HG03064 (cell line): ENCODE measurements around the gene ACAD9.
"Not testable (repeated sequence)": the region's sequence is repeated elsewhere in the genome, so short reads cannot be mapped to it uniquely, and the experiment has no call there.

Experiments
- ATAC-seq: cut with Tn5 transposase; IDR thresholded peaks from one replicate; pipeline ENCODE4 v1.9.1; 2021; ENCODE audit warnings: low read depth; ENCODE audit not compliant: unreplicated experiment

The ACAD9 gene

DNA sequence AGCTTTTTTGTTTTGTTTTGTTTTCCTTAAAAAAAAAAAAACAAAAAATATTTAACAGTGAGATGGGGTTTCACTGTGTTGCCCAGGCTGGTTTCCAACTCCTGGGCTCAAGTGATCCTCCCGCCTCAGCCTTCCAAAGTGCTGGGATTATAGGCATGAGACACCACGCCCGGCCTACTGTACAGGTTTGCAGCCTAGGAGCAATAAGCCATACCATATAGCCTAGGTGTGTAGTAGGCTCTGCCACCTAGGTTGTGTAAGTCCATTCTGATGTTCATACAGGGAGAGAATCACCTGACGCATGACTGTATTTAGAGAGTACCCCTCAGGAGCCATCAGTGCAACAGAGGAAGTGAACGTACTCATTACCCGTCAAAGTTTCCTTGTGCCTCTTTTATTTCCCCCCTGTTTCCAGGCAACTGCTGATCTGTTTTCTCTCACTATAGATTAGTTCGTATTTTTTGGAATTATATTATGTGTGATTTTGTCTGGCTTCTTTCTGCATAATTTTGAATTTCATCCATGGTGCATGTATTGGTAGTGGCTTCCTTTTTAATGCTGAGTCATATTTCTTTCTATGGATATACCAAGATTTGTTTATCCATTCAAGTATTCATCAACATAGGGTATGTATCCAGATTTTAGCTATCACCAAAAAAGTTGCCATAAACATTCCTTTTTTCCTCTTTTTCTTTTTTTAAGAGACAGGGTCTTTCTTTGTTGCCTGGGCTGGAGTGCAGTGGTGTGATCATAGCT is 9.9 kb downstream of the ACAD9 start:
- ATAC-seq, result no peak

DNA sequence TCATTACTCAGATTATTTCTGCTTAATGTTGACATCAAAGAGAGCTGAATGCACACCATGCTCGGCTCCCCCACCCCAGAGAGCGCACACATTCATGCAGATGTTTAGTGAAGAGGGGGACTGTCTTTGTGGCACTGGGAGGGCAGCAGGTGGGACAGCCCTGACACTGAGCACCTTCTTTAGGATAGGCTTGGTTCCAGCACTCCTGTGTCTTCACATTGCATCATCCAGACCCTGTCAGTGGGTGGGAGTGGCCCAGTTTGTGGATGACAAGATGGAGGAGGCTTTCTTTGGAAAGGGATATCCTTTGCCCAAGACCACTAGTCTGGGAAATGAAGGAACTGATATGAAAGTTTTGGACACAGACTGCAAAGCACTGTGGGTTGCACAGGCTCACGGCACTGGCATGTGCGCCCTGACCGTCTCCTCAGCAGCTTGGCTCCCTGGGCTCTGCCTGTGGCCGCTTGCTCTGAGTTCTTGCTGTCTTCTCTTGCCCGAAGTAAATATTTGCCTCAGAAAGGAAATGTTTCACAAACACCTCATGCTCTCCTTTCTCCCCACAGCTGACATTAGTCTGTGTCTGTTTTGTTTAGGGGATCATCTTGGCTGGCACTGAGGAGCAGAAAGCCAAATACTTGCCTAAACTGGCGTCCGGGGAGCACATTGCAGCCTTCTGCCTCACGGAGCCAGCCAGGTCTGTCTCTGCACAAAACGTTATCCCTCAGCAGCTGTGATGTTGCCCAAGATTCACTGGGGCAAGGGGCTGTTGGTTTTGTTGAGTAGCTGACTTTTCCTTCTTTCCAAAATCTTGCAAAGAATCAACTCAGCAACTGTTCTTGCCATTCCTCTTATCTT is 16.6 kb downstream of the ACAD9 start:
- no peak for ATAC-seq

DNA sequence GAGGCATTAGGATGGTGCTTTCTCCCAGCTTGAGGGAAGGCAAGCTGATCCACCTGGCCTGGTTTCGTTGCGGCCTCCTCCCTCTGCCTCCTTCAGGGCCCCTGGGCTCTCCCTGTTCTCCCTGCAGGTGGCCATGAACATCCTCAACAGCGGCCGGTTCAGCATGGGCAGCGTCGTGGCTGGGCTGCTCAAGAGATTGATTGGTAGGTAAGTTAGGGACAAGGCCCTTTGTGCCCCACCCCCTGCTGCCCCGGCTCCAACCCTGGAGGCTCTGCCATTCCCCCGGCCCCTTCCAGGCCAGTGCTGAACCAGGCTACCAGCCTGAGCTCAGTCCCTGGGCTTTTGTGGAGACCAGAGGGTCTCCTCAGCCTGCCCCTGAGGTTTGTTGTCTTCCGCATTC is 23.0 kb downstream of the ACAD9 start:
- ATAC-seq, result no peak

DNA sequence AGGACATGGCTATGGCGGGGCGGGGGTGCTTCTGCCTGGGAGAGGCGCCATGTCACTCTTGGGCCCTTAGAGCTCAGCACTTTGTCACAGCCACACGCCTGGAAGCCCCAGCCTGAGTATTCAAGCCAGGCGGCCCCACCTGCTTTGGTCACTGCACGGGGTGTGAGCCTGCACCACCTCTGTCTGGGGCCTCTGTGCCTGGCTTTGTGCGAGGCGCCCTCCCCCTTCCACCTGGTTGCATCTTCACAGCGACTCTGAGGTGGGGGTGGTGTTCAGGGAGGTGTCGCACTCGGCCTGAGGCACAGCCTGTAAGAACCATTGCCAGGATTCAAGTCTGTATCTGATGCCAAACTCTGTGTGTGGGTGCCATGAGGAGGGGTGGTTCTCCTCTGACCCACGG is 24.1 kb downstream of the ACAD9 start:
- no peak for ATAC-seq

DNA sequence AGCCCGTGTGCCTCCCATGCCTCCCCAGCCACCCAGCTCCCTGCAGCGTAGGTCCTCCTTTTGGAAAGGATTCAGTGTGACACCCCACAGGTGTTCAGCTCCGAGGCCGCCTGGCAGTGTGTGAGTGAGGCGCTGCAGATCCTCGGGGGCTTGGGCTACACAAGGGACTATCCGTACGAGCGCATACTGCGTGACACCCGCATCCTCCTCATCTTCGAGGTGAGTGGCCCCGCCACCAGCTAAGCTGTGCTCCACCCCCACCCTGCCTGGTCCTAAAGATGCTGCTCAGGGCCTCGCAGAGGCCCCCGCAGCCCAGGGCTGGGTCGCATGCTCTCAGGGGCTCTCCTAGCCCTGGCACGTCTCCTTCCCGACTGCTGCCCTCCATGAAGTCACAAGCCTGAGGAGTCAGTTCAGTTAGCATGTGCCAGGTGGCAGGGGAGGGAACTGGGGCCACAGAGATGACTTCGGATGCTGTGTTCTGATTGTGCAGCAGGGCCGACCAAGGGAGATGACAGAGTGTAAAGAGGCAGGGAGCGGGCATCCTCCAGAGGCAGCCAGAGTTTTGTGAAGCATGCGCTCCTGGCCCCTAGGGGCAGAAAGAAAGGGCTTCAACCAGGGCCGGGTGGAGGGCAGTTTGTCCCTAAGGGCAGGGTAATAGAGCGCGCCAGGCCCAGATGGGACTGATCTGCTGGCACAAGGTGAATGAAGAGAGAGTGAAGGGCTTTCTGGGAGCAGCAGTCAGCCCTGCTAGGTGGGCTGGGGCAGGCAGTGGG is 26.8 kb downstream of the ACAD9 start:
- ATAC-seq, result no peak

DNA sequence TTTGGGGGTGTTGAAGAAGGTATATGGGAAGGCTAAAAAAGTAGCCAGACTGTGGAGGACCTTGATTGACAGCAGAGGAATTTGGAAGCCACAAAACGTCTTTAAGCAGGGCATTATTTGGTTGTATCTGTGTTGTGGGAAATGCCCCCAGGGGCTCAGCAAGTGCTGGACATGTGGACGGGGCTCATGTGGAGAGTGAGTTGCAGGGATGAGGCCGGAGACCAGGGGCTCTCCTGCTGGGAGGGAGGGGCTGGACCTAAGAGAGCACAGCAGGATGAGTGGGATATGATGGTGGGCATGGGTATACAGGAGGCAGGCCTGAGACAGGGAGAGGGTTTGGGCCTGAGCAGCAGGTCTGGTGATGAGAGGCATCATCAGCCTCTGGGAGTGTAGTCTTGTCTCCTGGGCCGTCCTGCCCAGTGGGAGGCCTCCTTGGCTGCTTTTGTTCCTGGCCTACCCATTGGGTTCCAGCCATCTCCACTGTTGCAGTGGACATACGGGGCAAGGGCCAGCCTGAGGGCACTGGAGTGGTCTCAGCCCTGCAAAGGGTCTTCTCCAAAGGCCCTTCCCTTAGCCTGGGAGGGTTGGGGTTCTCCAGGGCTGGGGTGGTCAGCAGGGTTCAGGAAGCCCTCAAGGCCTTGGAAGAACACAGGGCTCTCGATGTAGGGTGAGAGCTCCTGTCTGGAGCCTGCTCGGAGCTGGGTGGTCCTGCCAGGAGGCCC is 27.5 kb downstream of the ACAD9 start:
- ATAC-seq, result no peak

DNA sequence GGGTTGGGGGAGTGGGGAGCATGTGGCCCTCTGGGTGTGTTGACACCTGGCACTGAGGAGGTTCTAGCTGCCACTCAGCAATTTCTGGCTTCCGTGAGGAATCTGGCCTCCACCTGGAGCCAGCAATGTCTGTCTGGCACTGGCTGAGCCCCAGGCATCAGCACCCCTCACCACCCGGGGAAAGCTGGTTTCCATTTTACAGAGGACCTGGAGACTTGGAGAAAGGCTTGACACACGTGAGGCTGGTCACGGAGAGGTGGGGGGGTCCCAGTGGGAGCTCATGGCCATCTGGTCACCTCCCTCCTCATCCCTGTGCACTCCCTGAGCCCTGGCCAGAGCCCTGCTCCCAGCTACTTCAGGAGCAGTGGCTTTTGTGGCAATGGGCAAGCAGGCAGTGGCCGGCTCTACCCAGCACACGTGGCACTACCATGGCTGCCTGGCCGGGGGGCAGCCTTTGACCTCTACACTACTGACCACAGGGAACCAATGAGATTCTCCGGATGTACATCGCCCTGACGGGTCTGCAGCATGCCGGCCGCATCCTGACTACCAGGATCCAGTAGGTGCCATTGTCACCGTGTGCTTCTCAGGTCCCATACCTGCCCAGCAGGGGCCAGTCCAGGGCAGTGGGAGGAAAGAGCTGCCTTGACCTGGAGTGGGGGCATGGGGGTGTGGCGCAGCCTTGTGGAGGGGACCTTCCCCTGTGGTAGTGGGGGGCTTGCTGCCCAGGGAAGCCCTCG is 28.5 kb downstream of the ACAD9 start:
- no peak for ATAC-seq

DNA sequence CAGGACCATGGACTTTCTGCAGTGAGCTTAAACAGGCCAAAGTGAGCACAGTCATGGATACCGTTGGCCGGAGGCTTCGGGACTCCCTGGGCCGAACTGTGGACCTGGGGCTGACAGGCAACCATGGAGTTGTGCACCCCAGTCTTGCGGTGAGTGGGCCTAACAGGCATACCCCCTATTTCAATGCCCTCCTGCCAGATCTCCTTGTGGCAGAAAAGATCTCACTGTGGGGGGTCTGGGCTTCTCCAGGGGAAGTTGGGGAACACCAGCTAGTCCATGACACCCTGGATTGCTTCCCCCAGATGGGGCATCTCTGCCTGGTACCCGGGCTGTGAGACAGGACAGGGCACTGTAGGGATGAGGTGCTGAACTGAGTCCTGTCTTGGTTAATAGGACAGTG is 29.5 kb downstream of the ACAD9 start:
- ATAC-seq, result no peak

DNA sequence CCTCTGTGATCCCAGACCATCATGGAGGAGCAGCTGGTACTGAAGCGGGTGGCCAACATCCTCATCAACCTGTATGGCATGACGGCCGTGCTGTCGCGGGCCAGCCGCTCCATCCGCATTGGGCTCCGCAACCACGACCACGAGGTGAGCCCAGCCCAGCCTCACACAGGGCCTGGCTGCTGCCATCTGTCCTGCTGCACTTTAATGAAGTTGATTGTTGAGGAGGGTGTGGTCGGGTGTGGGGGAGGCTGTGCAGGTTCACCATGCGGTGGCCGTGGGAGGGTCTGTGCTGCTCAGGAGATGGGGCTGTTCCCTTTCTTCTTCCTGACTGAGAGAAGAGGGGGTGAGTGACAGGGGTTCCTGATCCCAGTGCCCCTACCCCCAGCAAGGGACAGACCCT is 30.6 kb downstream of the ACAD9 start:
- ATAC-seq, result no peak

DNA sequence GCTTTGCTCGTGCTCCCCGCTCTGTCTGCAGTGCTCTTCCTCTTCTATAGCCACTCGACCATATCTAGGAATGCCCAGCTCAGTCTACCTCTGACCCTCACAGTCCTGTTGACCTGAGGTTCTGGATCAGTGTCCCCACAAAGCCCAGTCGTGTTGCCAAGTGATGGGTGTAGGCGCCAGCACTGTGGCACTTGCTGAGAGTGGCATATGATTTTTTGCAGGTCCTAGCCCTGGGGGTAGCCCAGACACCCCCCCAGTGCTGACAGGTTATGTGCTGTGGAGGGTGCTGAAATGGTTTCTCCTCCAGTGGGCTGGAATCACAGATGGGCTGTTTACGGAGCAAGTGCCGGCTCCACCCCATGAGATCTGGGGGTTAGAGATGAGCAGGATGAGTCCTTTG is 32.5 kb downstream of the ACAD9 start:
- ATAC-seq, result no peak

DNA sequence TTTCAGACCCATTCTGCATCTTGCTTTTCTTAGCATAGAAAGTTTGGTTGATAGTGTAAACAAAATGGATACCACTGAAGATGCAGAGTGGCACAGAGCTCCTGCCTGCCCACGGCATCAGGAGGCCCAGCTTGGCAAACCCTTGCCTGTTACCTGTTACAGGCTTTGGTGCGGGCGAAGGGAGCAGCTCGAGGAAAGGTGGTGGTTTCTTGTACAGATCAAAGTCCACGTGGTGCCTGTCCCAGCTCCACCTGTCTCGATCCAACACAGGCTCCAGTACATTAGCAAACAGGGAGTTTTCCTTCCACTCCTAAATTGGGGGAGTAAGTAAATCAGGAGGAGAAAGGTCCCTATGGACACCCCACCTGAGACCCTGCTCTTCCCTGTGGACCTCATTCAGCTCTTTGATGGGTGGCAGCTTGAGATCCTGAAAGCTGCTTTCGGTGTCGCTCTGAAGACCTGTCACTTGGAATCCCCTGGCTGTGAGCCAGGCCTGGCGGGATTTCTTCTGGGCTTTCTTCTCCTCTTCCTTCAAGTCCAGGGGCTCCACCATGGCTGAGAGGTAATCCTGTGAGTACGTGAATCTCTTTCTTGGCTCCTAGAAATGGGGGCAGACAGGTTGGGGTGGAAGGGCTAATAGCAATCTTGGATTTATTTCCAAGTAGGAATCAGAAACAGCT is 35.7 kb downstream of the ACAD9 start:
- no peak for ATAC-seq

DNA sequence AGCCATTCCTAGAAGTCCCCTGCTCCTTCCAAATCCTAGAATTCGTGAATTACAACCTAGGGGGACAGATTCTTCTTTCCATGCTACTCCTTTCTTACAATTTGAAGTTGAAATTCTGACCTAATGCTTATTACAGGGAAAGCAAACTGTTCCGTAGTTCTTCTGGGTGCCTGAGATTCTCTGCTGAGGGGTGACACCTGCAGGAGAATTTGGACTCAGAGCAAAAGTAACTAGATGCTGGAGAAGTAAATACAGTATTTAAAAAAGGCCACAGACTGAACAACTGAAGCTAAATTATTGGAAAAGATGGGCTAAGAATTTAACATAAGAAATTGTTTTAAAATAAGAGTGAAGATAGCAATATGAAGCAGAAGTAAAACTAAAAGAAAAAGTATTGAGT is 37.9 kb downstream of the ACAD9 start:
- ATAC-seq, result no peak

DNA sequence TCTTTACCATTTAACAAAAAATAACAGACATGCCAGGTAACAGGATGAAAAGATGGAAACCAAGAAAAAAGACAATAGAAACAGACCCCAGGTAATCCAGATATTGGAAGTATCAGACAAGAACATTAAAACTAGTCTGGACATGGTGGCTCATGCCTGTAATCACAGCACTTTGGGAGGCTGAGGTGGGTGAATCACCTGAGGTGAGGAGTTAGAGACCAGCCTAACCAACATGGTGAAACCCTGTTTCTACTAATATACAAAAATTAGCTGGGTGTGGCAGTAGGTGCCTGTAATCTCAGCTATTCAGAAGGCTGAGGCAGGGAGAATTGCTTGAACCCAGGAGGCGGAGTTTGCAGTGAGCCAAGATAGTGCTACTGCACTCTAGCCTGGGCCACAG is 40.6 kb downstream of the ACAD9 start:
- no peak for ATAC-seq

DNA sequence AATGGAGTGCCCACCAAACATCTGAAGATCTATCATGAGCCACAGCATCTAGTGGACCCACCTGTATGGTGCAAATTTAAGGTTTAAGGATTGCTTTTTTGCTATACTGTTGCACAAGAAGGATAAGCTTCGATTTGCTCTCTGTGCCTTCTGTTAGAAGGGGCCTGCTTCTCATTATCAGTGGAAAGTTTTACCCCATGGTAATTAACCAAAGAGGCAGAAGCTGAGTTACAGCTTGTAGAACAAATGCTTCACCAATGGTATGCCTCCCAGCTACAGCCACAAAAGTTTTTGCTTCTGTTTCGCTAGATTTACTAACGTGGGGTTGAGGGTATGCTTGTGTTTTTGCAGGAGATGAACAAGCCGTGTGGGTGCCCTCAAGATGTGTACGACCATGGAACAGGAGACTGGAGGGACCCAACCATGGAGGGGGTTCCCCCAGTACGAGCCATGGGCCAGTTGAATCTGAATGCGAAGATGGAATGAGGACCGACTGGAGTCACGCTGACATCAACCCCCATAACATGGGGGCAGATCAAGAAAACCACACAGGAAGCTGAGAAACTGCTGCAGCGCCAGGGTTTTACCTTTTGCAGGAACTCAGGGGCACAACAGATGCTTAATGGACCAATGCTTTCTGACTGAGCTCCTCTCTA is 43.5 kb downstream of the ACAD9 start:
- ATAC-seq, result no peak

DNA sequence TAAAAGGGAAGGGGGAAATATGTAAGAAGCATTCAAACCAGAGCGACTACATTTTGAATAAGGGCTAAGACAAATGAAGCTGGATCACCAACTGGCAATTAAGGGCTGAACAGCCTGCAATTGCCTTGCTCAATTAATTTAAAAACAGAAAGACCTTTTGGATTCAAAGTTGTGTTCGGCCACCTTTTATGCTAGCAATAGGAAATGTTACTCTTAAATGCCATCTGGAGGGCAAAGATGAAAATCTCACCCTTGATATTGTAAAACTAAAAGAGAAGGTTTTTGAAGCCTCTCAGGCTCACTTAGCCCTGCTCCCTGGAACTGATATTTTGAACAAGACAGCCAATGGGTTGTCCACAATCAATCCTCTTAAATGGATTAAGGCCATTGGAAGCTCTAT is 44.2 kb downstream of the ACAD9 start:
- ATAC-seq, result no peak

DNA sequence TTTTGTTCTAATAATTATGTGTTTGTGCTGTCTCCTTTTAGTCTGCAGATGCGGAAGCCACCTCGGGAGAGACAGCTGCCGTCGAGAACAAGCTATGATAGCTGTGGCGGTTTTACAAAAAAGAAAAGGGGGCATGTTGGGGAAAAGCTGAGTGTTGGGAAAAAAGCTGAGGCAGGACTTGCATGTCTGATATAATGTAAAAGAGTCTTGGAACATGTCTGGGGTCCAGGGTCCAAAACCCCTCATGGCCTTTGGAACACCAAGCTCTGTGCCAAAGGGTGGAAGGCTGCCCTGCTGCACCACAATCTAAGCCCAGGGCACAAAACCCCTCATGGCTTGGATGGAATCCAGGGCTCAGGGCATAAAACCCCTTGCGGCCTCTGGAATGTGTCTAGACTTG is 44.6 kb downstream of the ACAD9 start:
- ATAC-seq, result not testable (repeated sequence)

DNA sequence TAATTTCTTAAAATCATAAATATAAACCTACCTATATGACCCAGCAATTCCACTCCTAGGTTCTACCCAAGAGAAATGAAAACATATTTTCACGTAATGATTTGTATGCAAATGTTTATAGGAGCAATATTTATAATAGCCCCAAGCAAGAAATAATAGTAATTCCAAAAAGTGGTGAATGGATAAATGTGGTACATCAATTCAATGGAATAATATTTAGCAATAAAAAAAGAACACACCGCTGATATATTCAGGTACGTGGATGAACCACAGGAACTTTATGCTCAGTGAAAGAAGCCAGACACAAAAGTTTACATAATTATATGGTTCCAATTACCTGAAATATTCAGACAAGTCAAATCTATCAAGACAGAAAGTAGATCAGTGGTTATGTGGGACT is 49.9 kb downstream of the ACAD9 start:
- no peak for ATAC-seq

DNA sequence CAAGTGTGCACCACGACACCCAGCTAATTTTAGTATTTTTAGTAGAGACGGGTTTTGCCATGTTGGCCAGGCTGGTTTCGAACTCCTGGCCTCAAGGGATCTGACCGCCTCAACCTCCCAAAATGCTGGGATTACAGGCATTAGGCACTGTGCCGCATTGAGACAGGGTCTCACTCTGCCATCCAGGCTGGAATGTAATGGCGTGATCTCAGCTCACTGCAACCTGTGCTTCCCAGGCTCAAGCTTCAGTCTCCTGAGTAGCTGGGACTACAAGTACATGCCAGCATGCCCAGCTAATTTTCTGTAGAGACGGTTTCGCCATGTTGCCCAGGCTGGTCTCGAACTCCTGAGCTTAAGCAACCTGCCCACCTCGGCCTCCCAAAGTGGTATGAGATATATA is 51.6 kb downstream of the ACAD9 start:
- no peak for ATAC-seq
